Measurements from ENCODE around the gene RALGAPB.

DNA sequence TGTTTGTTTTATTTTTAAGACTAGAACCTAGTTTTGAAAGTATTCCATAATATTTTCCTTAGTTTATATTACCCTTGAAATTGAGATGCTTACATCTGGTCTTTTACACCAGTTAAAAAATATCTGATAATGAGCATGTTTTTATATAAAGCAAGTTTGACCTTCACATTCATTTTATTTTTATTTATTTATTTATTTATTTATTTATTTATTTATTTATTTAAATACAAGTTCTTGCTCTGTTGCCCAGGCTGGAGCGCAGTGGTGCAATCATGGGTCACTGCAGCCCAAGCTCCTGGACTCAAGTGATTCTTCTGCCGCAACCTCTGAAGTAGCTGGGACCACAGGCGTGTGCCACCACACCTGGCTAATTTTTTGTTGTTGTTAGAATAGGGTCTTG lies 55.5 kb downstream of the RALGAPB start:
- TF ChIP-seq EP300 (IDR thresholded peaks at IDR 0.05; ENCODE audit: borderline replicate concordance): no peak
- no peak for TF ChIP-seq CREB1 (IDR thresholded peaks at IDR 0.05; ENCODE audit: low read depth)
- TF ChIP-seq YY1 (IDR thresholded peaks at IDR 0.05; ENCODE audit: low read depth): no peak
- TF ChIP-seq CEBPB (IDR thresholded peaks at IDR 0.05): no peak
- TF ChIP-seq, protein P1, sequence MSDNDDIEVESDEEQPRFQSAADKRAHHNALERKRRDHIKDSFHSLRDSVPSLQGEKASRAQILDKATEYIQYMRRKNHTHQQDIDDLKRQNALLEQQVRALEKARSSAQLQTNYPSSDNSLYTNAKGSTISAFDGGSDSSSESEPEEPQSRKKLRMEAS (IDR thresholded peaks at IDR 0.05): no peak
- TF ChIP-seq TEAD4 (IDR thresholded peaks at IDR 0.05): no peak
- no peak for TF ChIP-seq TAF1 (IDR thresholded peaks at IDR 0.05; ENCODE audit: low read depth)
- no peak for TF ChIP-seq FOXM1 (IDR thresholded peaks at IDR 0.05; ENCODE audit: borderline replicate concordance, low read depth)
- no peak for TF ChIP-seq RAD21 (IDR thresholded peaks at IDR 0.05; ENCODE audit: low read depth)
- no peak for TF ChIP-seq EGR1 (IDR thresholded peaks at IDR 0.05)

Measured in Ishikawa (cell line).